GM12801 (cell line): ENCODE results near the gene SEPTIN8.

ENCODE experiments used
- CTCF ChIP-seq: IDR thresholded peaks from one replicate; pipeline ENCODE4 v1.5.1; 2011; ENCODE audit warnings: control low read depth; ENCODE audit not compliant: insufficient read length; ENCODE audit errors: extremely low read depth

Gene SEPTIN8

GRCh38 chr5:132810605-132811004 lies 33.6 kb upstream of the SEPTIN8 start:
- TF ChIP-seq CTCF, result no peak

GRCh38 chr5:132808866-132809265 lies 31.8 kb upstream of the SEPTIN8 start:
- no peak for TF ChIP-seq CTCF

GRCh38 chr5:132808448-132808847 lies 31.4 kb upstream of the SEPTIN8 start:
- no peak for TF ChIP-seq CTCF

DNA sequence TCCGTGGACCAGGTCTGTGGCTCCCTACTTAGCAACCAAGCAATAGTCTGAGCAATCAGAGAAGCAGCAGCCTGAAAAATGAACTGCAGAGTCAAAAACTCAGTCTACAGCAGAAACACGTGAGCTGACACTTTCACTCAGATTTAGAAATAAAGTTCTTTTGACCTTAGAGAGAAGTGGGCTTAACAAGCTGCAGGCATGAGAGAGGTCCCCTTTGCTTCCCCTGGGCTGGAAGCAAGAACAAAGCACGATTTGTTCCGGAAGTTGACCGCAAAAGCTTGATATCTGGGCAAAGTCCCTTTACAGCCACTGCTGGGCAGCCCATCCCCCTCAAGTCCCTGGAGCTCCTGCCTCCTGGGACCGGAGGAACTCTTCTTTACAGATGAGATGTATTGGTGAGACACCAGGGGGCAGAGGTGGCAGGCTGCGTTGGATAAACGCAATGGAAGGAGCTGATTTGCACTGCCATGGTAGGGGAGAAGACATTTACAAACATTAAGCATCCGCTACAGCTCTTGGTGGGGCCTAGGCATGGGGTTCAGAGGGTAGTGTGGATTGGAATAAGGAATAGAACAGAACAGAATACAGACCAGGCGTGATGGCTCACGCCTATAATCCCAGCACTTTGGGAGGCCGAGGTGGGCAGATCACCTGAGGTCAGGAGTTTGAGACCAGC lies 30.3 kb upstream of the SEPTIN8 start:
- no peak for TF ChIP-seq CTCF

DNA sequence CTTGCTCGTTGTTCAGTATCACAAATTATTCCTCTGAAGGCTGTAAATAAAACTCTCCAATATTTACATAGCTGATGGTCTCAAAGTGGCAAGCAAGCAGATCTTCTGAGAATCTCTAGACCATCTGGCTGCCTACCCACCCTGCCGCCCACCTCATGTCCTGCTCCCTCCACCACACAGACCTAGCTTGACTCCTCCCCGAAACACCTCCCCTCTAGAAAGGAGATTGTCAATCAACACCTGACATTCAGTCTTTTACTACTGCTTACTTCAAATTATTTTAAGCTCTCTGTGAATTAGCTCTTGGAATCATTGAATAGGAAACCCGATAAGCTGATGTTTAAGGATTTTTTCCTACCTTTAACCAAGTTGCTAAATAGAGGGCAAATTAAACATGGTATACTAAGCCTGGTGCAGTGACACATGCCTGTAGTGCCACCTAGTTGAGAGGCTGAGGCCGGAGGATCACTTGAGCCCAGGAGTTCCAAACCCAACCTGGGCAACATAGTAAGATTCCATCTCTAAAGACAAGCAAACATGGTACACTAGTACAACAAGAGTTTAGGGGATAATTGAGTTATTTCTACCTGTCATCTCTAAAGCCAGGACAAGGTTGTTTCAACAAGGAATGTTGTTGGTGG lies 25.1 kb upstream of the SEPTIN8 start:
- TF ChIP-seq CTCF, result no peak

DNA sequence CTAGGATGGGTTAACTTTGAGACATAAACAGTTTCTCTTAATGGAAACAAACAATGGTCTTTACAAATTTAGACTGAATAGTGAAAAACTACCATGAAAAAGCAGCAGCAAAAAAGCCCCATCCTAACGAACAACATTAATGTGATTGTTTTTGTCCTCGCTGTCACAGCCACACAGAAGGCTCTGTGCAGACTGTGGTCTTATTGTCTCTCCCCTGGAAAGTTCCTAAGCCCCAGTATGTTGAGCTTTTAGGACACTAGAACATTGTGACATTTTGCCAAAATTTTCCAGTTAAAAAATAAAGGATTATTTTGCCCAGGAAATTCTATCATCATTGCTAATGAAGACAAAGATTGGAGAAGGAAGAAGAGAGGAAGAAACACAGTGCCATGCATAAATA lies 23.5 kb upstream of the SEPTIN8 start:
- TF ChIP-seq CTCF, result no peak

GRCh38 chr5:132799392-132799791 lies 22.4 kb upstream of the SEPTIN8 start:
- no peak for TF ChIP-seq CTCF
